Transverse colon (tissue), 4 donors: ENCODE measurements around the gene ANKRD44. TPM values are rescaled to one million over a fixed set of nuclear protein-coding genes. Genes with fewer than 3 reads are reported as not detected.

Experiments used
- DNase-seq: peaks from one replicate; pipeline ENCODE4 v3.0.0-alpha.2; 2019
- H3K27ac ChIP-seq, 4 donors: fragments of 200-600 bp; sonication (generic); 2 replicates each; pipeline ENCODE4 v1.5.1; 2016 to 2018; ENCODE audit warnings: inconsistent platforms in 4 of 4
- H3K27me3 ChIP-seq: fragments of 200-600 bp; sonication (generic); 2 replicates; pipeline ENCODE4 v1.5.1; 2017; ENCODE audit warnings: inconsistent platforms
- H3K36me3 ChIP-seq, 4 donors: fragments of 200-600 bp; sonication (generic); 2 replicates each; pipeline ENCODE4 v1.5.1; 2017 to 2019; ENCODE audit warnings: inconsistent platforms in 4 of 4
- H3K4me1 ChIP-seq, 4 donors: fragments of 200-600 bp; sonication (generic); 2 replicates each; pipeline ENCODE4 v1.5.1; 2017 to 2020; ENCODE audit warnings: inconsistent platforms in 4 of 4
- H3K4me3 ChIP-seq, 4 donors: fragments of 200-600 bp; sonication (generic); 1 replicate in 1 of 4; 2 replicates in 3 of 4; pipeline versions ENCODE4 v1.5.1 to v1.6.1; 2017 to 2019; ENCODE audit warnings: inconsistent platforms in 4 of 4
- H3K9me3 ChIP-seq, 2 donors: fragments of 200-600 bp; sonication (generic); 2 replicates each; pipeline ENCODE4 v1.5.1; 2017 to 2019; ENCODE audit warnings: inconsistent platforms in 2 of 2
- EP300 ChIP-seq: sonication (generic); formaldehyde crosslinking; IDR thresholded peaks from one replicate; pipeline ENCODE4 v1.6.1; 2017; ENCODE audit warnings: antibody characterized with exemption, low read depth
- POLR2A ChIP-seq: fragments of 450-650 bp; IDR thresholded peaks from one replicate; pipeline ENCODE4 v1.6.1; 2016; ENCODE audit warnings: antibody characterized with exemption, mild to moderate bottlenecking, moderate library complexity
- POLR2AphosphoS5 ChIP-seq, 3 donors: sonication (generic); formaldehyde crosslinking; IDR thresholded peaks; one replicate each; pipeline ENCODE4 v1.6.1; 2016; ENCODE audit warnings: antibody characterized with exemption in 3 of 3
- WGBS, 2 donors: methylation state at CpG; one replicate each; pipeline ENCODE4 v1.1.5; 2018; ENCODE audit warnings: low coverage in 1 of 2; 5-methylcytosine and 5-hydroxymethylcytosine counted together
- in situ Hi-C, 4 donors: fragments of 200-750 bp; cut with MboI; loops; one replicate each; pipeline versions ENCODE4 v1.15.0 to v1.15.1; 2017; ENCODE audit warnings: low sequenced_read_pairs in 3 of 4, low pct_ligation_motif_present in 1 of 4, low pct_unique_long_range_greater_than_20kb in 1 of 4
- intact Hi-C: fragments of 100-400 bp; cut with DNase I; formaldehyde crosslinking; loops from one replicate; pipeline ENCODE4 v1.15.1; 2023; ENCODE audit warnings: low total_unique reads
- total RNA-seq, 4 donors: library from RNA; depleted of rRNA; stranded (reverse); fragments of >200 nt; gene quantifications; one replicate each; pipeline ENCODE4 v1.1.0, GENCODE V29; 2016
- TF ChIP-seq, protein P1 (sequence below), 5 experiments: fragments of 200-600 bp in 3 of 5; fragments of 450-650 bp in 2 of 5; sonication (generic) in 3 of 5; IDR thresholded peaks; 1 replicate in 2 of 5; 2 replicates in 3 of 5; pipeline ENCODE4 v1.5.1; 2016 to 2017; ENCODE audit warnings: antibody characterized with exemption in 5 of 5, inconsistent platforms in 3 of 5, mild to moderate bottlenecking in 2 of 5, moderate library complexity in 1 of 5

Gene ANKRD44
- total RNA-seq, 4 donors from 2014 or later, result 13.9 to 46.8 (median 27.5) TPM

DNA sequence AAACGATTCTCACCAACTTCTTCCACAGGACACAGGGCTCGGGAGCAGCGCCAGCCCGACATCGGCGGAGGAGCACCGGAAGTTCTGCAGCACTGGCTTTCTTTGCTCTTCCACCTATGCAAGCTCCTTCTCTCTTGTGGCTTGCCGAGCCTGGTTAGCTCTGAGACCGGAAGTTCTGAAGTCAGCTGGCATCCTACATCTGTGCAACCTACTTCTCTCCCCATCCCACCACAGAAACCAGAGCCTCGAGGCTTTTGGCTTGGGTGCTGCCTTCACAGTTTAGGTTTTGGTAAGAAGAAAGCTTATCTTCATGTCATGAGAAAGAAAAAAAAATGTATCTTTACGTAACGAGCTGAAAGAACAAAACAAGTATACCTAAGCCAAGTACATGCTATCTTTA is 111.7 kb downstream of the ANKRD44 start:
- peak overlapping the region in 1 of 4 donors; percentile 20 for H3K4me3 ChIP-seq
- H3K27ac ChIP-seq, result peak overlapping the region; percentile 56 to 73 (median 63)
- WGBS, 2 donors, result 54 to 71% methylated on average over 3 to 12 of the region's 12 CpGs
- intact Hi-C loops (no loop called here), in situ Hi-C loops (loop anchor here in 1 of 4 donors (25.0 kb wide), 1 partner anchor 113 kb away; the partner anchor contains the start of gene ANKRD44)
- TF ChIP-seq EP300 (no peak), POLR2A (peak; percentile 35), POLR2AphosphoS5 (IDR thresholded peaks at IDR 0.05) (peak in 1 of 3 donors; percentile 63)
- TF ChIP-seq, protein P1, sequence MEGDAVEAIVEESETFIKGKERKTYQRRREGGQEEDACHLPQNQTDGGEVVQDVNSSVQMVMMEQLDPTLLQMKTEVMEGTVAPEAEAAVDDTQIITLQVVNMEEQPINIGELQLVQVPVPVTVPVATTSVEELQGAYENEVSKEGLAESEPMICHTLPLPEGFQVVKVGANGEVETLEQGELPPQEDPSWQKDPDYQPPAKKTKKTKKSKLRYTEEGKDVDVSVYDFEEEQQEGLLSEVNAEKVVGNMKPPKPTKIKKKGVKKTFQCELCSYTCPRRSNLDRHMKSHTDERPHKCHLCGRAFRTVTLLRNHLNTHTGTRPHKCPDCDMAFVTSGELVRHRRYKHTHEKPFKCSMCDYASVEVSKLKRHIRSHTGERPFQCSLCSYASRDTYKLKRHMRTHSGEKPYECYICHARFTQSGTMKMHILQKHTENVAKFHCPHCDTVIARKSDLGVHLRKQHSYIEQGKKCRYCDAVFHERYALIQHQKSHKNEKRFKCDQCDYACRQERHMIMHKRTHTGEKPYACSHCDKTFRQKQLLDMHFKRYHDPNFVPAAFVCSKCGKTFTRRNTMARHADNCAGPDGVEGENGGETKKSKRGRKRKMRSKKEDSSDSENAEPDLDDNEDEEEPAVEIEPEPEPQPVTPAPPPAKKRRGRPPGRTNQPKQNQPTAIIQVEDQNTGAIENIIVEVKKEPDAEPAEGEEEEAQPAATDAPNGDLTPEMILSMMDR (IDR thresholded peaks at IDR 0.05), result no peak
- peak; percentile 79 for DNase-seq
- no peaks in the 10 kb centered on the region for H3K36me3 ChIP-seq
- peaks cover 4 to 37% (median 10%) of the 10 kb centered on the region in 4 donors for H3K4me1 ChIP-seq
- H3K9me3 ChIP-seq, result no peaks in the 10 kb centered on the region
- no peaks in the 10 kb centered on the region for H3K27me3 ChIP-seq

DNA sequence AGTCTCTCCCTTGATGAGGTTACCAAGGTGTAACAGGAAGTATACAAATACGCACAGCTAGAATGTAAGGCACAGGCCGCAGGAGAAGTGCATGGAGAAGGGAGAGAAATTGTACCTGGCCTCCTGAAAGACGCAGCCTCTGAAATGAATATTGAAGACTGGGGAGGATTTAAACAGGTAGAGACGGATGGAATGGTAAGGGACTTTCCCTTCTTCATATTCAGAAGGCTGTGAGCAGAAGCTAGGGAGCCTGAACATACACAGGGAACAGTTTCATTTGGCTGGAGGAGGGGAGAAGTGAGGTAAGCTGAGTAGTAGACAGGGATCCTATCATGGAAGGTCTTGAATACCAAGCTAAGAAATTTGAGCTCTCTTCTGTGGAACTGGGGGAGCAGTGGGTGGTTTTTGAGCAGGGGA is 112.7 kb downstream of the ANKRD44 start:
- TF ChIP-seq POLR2AphosphoS5 (IDR thresholded peaks at IDR 0.05) (no peak), POLR2A (no peak), EP300 (no peak)
- TF ChIP-seq, protein P1 (IDR thresholded peaks at IDR 0.05), result no peak
- no peaks in the 10 kb centered on the region for H3K9me3 ChIP-seq
- WGBS, 2 donors, result 75 to 91% methylated on average over 4 of the region's 4 CpGs
- no peak overlapping the region for H3K4me3 ChIP-seq
- peak overlapping the region; percentile 56 to 73 (median 63) for H3K27ac ChIP-seq
- no peaks in the 10 kb centered on the region for H3K27me3 ChIP-seq
- no peak for DNase-seq
- H3K36me3 ChIP-seq, result no peaks in the 10 kb centered on the region
- peaks cover 4 to 37% (median 10%) of the 10 kb centered on the region in 4 donors for H3K4me1 ChIP-seq
- intact Hi-C loops (no loop called here), in situ Hi-C loops (loop anchor here in 1 of 4 donors (25.0 kb wide), 1 partner anchor 114 kb away; the partner anchor contains the start of gene ANKRD44)

DNA sequence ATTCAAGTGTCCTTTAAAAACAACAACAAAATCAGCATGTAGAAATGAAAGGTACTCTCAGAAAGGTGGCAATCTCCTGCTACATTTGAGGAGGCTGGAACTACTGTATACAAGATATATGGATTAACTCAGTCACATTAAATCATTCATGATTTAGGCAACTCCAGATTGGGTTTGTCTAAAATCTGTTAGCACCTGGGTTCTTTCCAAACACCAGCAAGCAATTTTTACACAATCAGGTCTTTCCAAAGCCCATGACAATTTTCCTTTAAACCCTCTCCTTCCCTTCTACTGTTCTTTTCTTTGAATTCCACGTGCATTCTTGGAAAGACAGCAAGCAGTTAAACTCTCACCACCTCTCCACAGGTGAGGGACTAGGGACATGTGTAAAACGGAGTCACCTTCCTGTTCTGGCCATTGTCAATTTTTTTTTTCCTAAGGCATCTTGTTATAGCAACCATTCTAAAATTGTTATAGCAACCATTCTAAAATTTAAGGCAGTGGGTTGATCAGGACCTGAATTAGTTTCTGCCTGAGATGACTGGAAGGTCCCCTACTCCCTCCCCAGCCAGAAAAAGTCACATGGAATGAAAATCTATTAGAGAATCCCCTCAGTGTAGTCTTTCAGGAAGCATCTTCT is 113.9 kb downstream of the ANKRD44 start:
- no peaks in the 10 kb centered on the region for H3K9me3 ChIP-seq
- H3K36me3 ChIP-seq, result no peaks in the 10 kb centered on the region
- WGBS, 2 donors, result 10 to 17% methylated on average over 1 to 2 of the region's 2 CpGs
- H3K27ac ChIP-seq, result peak overlapping the region in 3 of 4 donors; percentile 1 to 43 (median 11)
- no peak overlapping the region for H3K4me3 ChIP-seq
- H3K27me3 ChIP-seq, result no peaks in the 10 kb centered on the region
- DNase-seq, result no peak
- in situ Hi-C loops, result loop anchor here in 1 of 4 donors (25.0 kb wide), 1 partner anchor 116 kb away; the partner anchor contains the start of gene ANKRD44
- intact Hi-C loops, result no loop called here
- no peak for TF ChIP-seq POLR2AphosphoS5 (IDR thresholded peaks at IDR 0.05)
- TF ChIP-seq, protein P1 (IDR thresholded peaks at IDR 0.05), result no peak
- peaks cover 4 to 44% (median 10%) of the 10 kb centered on the region in 4 donors for H3K4me1 ChIP-seq

DNA sequence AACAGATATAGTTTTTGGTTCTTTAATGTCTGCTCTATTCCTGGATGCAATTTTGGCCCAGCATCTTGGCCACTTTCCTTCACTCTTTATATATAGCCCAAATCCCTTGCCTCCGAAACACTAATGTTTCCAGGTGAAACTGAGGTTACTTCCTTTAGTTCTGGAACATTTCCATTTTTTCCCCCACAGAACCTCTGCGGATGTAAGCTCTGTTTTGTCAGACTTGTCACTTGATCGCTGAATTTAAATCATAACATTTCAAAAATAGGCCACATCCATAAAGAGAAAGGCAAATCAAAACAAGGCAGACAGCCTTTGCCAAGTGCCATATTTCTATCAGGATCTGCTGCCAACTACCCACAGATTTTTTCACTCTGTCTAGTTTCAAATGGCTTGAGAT is 115.1 kb downstream of the ANKRD44 start:
- in situ Hi-C loops, result loop anchor here in 1 of 4 donors (25.0 kb wide), 1 partner anchor 117 kb away; the partner anchor contains the start of gene ANKRD44
- Histone ChIP-seq H3K9me3 (no peaks in the 10 kb centered on the region), H3K27ac (peak overlapping the region; percentile 26 to 50 (median 44)), H3K4me1 (peaks cover 4 to 43% (median 10%) of the 10 kb centered on the region in 4 donors), H3K36me3 (no peaks in the 10 kb centered on the region), H3K27me3 (no peaks in the 10 kb centered on the region), H3K4me3 (no peak overlapping the region)
- intact Hi-C loops, result no loop called here
- DNase-seq, result no peak
- TF ChIP-seq POLR2AphosphoS5 (IDR thresholded peaks at IDR 0.05) (no peak), EP300 (no peak), POLR2A (no peak)
- TF ChIP-seq, protein P1 (IDR thresholded peaks at IDR 0.05), result no peak
- WGBS, 2 donors, result 48 to 52% methylated on average over 3 of the region's 3 CpGs
